Measurements from ENCODE around the gene ZNF750.

- TF ChIP-seq POLR2AphosphoS5 (IDR thresholded peaks at IDR 0.05; ENCODE audit: low read depth, low read length) (no peak), TAF1 (IDR thresholded peaks at IDR 0.05; ENCODE audit: borderline replicate concordance, insufficient read depth, low read length) (no peak), SIN3A (IDR thresholded peaks at IDR 0.05; ENCODE audit: borderline replicate concordance, insufficient read depth, low read length) (no peak), FOXP2 (optimal IDR thresholded peaks at IDR 0.05; ENCODE audit: borderline replicate concordance, extremely low read depth, extremely low read length, insufficient read depth) (no peak)
These were observed 37.0 kb upstream of the ZNF750 start for GRCh38 chr17:82876602-82877379.
